ENCODE measurements around the gene DLGAP1. TPM values are rescaled to one million over a fixed set of nuclear protein-coding genes. Genes with fewer than 3 reads are reported as not detected.

DLGAP1 gene
- total RNA-seq, 1 donor from 2014 or later, result 0.63 TPM

DNA sequence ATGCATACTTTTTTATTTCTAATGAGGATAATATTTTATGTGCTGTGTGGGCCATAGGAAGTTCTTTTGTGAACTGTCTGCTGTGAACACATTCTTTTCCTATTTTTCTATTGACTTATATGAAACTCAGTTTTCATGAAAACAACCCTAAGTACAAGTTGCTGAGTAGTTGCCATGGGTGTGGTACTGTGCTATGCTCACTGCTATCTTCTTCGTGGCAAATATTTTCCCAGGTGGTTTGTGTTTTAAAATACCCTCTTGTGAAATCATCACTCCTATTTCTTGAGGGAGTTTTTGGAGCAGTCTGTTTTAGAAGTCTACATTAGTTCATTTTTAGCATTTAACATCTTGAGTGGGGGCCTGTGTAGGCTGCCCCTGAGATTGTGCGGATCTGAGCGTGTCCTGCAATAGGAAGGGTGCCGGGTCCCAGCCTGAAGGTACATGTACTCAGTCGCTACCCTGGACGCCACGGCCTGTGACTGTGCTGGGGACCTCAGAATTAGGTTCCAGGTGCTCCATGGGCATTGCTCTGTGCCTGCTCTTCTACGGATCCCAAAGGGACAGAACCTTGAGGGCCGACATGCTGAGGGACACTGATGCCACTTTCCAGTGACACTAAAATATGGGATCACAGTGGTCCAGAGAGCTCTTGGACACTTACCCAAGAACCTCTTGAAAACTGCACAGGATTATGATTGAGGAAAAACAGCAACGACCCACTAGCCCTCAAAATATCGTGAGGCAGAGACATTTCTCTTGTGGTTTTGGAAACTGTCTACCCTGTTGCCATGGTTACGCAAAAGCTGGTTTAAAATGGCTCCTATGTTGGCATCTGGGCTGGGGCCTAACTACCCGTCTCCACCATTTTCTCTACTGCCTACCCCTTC lies 524.7 kb downstream of the DLGAP1 start:
- H3K4me3 ChIP-seq (ENCODE audit: low read depth, low read length), result no peak overlapping the region
- TF ChIP-seq, protein P1, sequence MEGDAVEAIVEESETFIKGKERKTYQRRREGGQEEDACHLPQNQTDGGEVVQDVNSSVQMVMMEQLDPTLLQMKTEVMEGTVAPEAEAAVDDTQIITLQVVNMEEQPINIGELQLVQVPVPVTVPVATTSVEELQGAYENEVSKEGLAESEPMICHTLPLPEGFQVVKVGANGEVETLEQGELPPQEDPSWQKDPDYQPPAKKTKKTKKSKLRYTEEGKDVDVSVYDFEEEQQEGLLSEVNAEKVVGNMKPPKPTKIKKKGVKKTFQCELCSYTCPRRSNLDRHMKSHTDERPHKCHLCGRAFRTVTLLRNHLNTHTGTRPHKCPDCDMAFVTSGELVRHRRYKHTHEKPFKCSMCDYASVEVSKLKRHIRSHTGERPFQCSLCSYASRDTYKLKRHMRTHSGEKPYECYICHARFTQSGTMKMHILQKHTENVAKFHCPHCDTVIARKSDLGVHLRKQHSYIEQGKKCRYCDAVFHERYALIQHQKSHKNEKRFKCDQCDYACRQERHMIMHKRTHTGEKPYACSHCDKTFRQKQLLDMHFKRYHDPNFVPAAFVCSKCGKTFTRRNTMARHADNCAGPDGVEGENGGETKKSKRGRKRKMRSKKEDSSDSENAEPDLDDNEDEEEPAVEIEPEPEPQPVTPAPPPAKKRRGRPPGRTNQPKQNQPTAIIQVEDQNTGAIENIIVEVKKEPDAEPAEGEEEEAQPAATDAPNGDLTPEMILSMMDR (conservative IDR thresholded peaks at IDR 0.05; ENCODE audit: low read depth, low read length), result no peak
- DNase-seq (ENCODE audit: low read depth), result no peak

DNA sequence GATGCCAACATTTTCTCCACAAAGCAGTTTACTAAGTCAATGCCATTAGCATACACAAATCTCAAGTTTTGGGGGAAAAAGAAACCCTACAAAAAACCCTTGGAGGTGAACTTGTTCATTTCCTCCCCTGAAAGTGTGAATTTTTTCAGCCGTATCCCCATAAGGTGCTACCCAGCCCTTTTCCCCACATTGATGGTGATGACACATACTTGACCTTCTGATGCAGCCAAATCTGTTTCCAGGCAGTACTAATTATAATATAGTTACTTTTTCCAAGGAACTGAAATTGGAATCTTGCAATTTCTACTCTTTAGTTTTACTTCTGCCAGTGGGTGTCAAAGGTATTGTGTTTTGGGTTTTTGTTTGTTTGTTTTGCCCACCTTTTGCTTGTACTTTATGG lies 530.7 kb downstream of the DLGAP1 start:
- TF ChIP-seq, protein P1 (conservative IDR thresholded peaks at IDR 0.05; ENCODE audit: low read depth, low read length), result no peak
- no peak for DNase-seq (ENCODE audit: low read depth)
- H3K4me3 ChIP-seq (ENCODE audit: low read depth, low read length), result no peak overlapping the region

DNA sequence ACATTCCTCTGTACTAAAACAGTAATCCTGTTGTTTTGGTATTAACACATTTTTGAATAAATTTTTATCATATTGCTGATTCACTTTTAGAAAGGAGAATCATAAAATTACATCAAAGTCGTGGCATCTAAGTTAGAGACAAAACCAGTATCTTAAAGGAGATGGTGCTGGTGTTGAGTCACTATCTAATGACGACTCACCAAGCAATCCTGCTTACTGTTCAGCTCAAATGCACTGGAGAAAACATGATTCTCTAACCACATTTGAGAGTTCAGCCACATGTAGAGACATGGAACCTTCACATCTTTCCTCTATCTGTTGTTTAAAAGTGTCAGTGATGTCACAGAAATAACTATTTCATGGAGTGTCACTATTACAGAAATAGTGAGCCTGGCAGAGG lies 531.4 kb downstream of the DLGAP1 start:
- H3K4me3 ChIP-seq (ENCODE audit: low read depth, low read length), result no peak overlapping the region
- TF ChIP-seq, protein P1 (conservative IDR thresholded peaks at IDR 0.05; ENCODE audit: low read depth, low read length), result no peak
- no peak for DNase-seq (ENCODE audit: low read depth)

DNA sequence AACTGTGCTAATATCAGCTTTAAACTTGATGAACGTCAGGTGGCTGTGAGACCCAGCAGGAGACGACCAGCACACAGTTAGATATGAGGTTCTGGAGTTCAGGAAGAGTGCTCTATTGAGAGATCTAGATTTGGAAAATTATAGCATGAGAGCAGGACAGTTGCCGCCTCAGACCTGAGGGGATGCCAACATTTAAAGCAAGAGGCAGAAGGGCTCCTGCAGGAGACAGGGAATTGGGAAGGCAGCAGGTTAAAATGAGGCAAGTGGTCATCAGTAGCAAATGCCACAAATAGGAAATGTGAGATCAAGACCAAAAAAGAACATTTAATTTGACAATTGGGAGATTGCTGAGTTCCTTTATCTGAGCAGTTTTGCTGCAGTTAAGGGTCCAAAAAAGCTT lies 533.3 kb downstream of the DLGAP1 start:
- DNase-seq (ENCODE audit: low read depth), result no peak
- TF ChIP-seq, protein P1 (conservative IDR thresholded peaks at IDR 0.05; ENCODE audit: low read depth, low read length), result no peak
- no peak overlapping the region for H3K4me3 ChIP-seq (ENCODE audit: low read depth, low read length)

DNA sequence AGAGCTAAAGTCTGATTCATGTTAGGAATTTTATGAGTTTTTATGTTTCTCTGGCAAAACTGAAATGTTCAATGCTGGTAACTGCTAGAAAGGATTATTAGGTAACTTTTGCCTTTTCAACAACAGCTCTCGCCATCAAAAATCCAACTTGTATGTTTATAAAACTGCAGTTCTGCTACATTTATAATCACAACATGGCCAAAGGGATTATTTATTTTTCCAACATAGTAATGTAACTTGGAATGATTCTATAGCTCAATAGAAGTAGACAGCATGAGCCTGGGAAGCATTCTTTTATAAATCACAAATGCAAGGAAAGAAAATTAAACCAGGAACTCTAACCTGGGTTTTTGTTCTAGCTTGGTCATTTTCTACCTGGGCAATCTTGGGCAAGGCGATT lies 534.3 kb downstream of the DLGAP1 start:
- no peak for DNase-seq (ENCODE audit: low read depth)
- no peak overlapping the region for H3K4me3 ChIP-seq (ENCODE audit: low read depth, low read length)
- TF ChIP-seq, protein P1 (conservative IDR thresholded peaks at IDR 0.05; ENCODE audit: low read depth, low read length), result no peak

DNA sequence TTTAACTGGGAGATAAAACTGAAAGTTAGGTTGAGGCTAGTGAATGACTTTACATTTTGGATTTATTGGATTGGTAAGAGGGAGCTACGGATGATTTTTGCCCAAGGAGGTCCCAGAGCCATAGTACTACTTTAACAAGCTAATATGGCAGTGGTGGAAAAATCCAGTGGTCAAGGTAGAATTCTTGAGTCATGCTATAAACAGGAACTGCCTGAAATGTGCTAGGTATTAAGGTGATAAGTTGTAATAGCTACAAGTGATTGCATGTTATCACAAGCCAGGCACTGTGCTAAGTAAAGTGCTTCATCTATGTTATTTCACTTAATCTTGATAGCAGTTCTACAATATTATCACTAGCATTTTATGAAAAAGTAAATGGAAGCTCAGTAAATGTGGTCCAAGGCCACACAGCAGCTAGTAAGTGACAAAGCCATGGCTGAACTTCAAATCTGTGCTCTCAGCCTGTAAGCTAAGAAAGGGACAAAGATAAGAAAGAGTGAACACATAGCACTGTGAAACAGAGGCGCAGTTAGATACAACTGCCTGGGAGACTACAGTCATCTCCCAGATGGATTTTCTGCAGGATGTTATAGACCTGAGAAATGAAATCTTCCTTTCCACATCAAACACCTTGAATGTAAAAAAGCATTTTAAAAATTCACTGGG lies 535.6 kb downstream of the DLGAP1 start:
- TF ChIP-seq, protein P1 (conservative IDR thresholded peaks at IDR 0.05; ENCODE audit: low read depth, low read length), result no peak
- DNase-seq (ENCODE audit: low read depth), result no peak
- no peak overlapping the region for H3K4me3 ChIP-seq (ENCODE audit: low read depth, low read length)
